HFFc6 (cell line): ENCODE data around the gene ITPR3. TPM values are rescaled to one million over a fixed set of nuclear protein-coding genes. Genes with fewer than 3 reads are reported as not detected.

Source experiments
- DNase-seq: peaks from one replicate; pipeline ENCODE4 v3.0.0-alpha.2; 2018
- H3K27ac Mint-ChIP-seq: 2 replicates; pipeline ENCODE4 v1.8.0; 2020; ENCODE audit warnings: mild to moderate bottlenecking, mixed read lengths
- H3K27me3 Mint-ChIP-seq: 2 replicates; pipeline ENCODE4 v1.8.0; 2021; ENCODE audit warnings: mild to moderate bottlenecking, moderate library complexity, mixed read lengths; ENCODE audit not compliant: insufficient read depth
- H3K36me3 Mint-ChIP-seq: 2 replicates; pipeline ENCODE4 v1.8.0; 2021; ENCODE audit warnings: low read depth, mixed read lengths
- H3K4me1 Mint-ChIP-seq: 2 replicates; pipeline ENCODE4 v1.8.0; 2020; ENCODE audit warnings: low read depth, mixed read lengths
- H3K4me3 Mint-ChIP-seq: 2 replicates; pipeline ENCODE4 v1.8.0; 2020; ENCODE audit warnings: mild to moderate bottlenecking, moderate library complexity, mixed read lengths
- H3K9me3 Mint-ChIP-seq: 2 replicates; pipeline ENCODE4 v1.8.0; 2020; ENCODE audit warnings: mild to moderate bottlenecking, mixed read lengths
- CTCF ChIP-seq: fragments of 200-600 bp; sonication (generic); IDR thresholded peaks from 2 replicates; pipeline ENCODE4 v1.5.0; 2021; ENCODE audit warnings: antibody characterized with exemption, mild to moderate bottlenecking
- total RNA-seq, 6 experiments: library from RNA; stranded (reverse); fragmentation: NEBNext Ultra II Directional; extraction: Animal tissue kit (Norgen Biotek cat#: 25700); gene quantifications; 2 replicates in 1 of 6; 3 replicates in 5 of 6; pipeline ENCODE4 v1.2.3, GENCODE V29; 2021

Gene ITPR3
- total RNA-seq, 6 experiments from 2014 or later, result 20.2 to 30.3 (median 26.9) TPM

DNA sequence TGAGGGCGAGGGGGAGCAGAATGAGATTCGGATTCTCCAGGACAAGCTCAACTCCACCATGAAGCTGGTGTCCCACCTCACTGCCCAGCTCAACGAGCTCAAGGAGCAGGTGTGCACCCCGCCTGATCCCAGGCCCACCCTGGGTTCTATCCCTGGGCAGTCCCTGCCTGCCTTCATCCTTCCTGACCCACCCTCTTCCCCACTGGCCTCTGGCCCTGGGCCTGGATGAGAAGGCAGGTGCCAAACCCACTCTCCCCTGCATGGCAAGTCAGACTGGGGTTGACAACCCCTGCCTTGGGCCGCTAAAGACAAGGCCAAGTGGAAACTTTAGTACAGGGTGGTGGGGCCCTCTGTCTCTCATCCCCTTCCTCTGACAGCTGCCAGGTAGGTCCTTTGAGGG is 73.9 kb downstream of the ITPR3 start:
- DNase-seq, result no peak
- no peaks in the 10 kb centered on the region for H3K9me3 Mint-ChIP-seq
- peaks cover 25% of the 10 kb centered on the region for H3K36me3 Mint-ChIP-seq

DNA sequence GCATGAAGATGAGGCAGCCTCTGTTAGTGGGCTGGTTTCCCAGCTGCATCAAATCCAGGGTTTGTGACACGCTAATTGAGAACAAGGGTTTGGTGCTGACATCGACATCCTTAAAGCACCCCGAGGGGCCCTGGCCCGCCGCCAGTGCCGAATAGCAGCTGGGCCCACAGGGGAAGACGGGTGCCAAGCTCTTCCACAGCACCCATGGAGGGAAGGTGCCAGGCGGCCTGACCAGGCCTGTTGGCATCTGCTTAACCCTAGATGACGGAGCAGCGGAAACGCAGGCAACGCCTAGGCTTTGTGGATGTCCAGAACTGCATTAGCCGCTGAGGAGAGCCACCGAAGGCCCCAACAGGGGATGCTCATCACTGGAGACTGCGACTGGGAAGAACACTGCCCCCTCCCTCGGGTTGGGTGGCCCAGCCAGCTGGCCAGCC is 74.3 kb downstream of the ITPR3 start:
- peak overlapping the region; percentile 96 for H3K27ac Mint-ChIP-seq

More for the DNA sequence above, 73.9 kb downstream of the ITPR3 start:
- Mint-ChIP-seq H3K27ac (peak overlapping the region; percentile 96), H3K27me3 (no peaks in the 10 kb centered on the region; the same call in 1 of the 2 replicates), H3K4me1 (peaks cover 69% of the 10 kb centered on the region), H3K4me3 (peak overlapping the region; percentile 48)
- TF ChIP-seq CTCF, result no peak

DNA sequence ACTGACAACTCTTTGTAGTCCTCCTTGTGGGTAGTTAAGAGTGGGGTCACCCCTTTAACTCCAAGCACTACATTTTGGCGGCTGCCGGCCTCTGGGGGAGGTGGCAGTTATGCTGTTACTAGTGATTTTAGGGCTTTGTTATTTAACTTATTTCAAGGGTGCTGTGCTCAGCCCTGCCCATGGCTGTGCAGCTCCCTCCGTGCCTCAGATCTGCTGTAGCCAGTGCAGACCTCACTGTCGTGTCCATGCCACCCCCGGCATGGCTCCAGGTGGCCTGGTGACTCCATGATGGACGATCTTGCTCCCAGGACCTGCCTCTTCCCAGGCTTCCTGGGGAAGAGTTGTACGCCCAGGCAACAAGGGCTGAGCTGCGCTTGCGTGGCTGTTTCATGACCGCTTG is 75.0 kb downstream of the ITPR3 start:
- H3K27me3 Mint-ChIP-seq, result no peaks in the 10 kb centered on the region; the same call in 1 of the 2 replicates
- peaks cover 20% of the 10 kb centered on the region for H3K36me3 Mint-ChIP-seq
- H3K4me3 Mint-ChIP-seq, result no peak overlapping the region
- peak overlapping the region; percentile 73 for H3K27ac Mint-ChIP-seq
- H3K9me3 Mint-ChIP-seq, result no peaks in the 10 kb centered on the region
- peaks cover 70% of the 10 kb centered on the region for H3K4me1 Mint-ChIP-seq
- TF ChIP-seq CTCF, result no peak
- DNase-seq, result no peak

More for the DNA sequence above, 74.3 kb downstream of the ITPR3 start:
- no peak for DNase-seq
- Mint-ChIP-seq H3K4me3 (no peak overlapping the region), H3K4me1 (peaks cover 73% of the 10 kb centered on the region), H3K9me3 (no peaks in the 10 kb centered on the region), H3K36me3 (peaks cover 25% of the 10 kb centered on the region), H3K27me3 (no peaks in the 10 kb centered on the region; the same call in 1 of the 2 replicates)
- no peak for TF ChIP-seq CTCF

- no peaks in the 10 kb centered on the region; the same call in 1 of the 2 replicates for H3K27me3 Mint-ChIP-seq
- DNase-seq, result peak; percentile 46
- H3K27ac Mint-ChIP-seq, result peak overlapping the region; percentile 73
- H3K4me1 Mint-ChIP-seq, result peaks cover 68% of the 10 kb centered on the region
- TF ChIP-seq CTCF, result no peak
- H3K9me3 Mint-ChIP-seq, result no peaks in the 10 kb centered on the region
- peaks cover 16% of the 10 kb centered on the region; the same call in 1 of the 2 replicates for H3K36me3 Mint-ChIP-seq
- no peak overlapping the region; the same call in 1 of the 2 replicates for H3K4me3 Mint-ChIP-seq
Measured at GRCh38 chr6:33696548-33697518, 75.7 kb downstream of the ITPR3 start.

- no peak for TF ChIP-seq CTCF
- no peak for DNase-seq
- Mint-ChIP-seq H3K4me3 (no peak overlapping the region), H3K4me1 (peaks cover 68% of the 10 kb centered on the region), H3K27ac (peak overlapping the region; percentile 73), H3K36me3 (peaks cover 13% of the 10 kb centered on the region; the same call in 1 of the 2 replicates), H3K9me3 (no peaks in the 10 kb centered on the region), H3K27me3 (no peaks in the 10 kb centered on the region; the same call in 1 of the 2 replicates)
Measured at GRCh38 chr6:33697845-33698244, 76.7 kb downstream of the ITPR3 start.
